CD4-positive, alpha-beta T cell treated with Interleukin-1 beta for 1 hour (primary cell): ENCODE results near the gene ARMC6.
"Not testable (repeated sequence)": the region's sequence is repeated elsewhere in the genome, so short reads cannot be mapped to it uniquely, and the experiment has no call there.

ENCODE experiments used
- DNase-seq, 2 donors: peaks; one replicate each; pipeline ENCODE4 v3.0.0-alpha.2; 2020 to 2022

Gene ARMC6

GRCh38 chr19:19077103-19077502 is 43.7 kb downstream of the ARMC6 start:
- no peak for DNase-seq

DNA sequence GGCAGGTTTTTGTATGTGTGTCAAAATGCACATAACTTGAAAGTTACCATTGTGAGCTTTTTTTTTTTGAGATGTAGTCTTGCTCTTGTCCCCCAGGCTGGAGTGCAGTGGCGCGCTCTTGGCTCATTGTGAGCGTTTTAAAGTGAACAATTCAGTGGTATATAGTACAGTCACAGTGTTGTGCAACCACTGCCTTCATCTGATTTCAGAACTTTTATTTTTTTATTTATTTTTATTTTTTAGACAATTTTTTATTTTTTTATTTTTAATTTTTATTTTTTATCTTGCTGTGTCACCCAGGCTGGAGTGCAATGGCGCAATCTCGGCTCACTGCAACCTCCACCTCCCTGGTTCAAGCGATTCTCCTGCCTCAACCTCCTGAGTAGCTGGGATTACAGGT is 45.4 kb downstream of the ARMC6 start:
- DNase-seq = no peak

GRCh38 chr19:19079571-19079970 is 46.2 kb downstream of the ARMC6 start:
- no peak for DNase-seq

GRCh38 chr19:19081642-19082151 is 48.3 kb downstream of the ARMC6 start:
- DNase-seq = no peak

DNA sequence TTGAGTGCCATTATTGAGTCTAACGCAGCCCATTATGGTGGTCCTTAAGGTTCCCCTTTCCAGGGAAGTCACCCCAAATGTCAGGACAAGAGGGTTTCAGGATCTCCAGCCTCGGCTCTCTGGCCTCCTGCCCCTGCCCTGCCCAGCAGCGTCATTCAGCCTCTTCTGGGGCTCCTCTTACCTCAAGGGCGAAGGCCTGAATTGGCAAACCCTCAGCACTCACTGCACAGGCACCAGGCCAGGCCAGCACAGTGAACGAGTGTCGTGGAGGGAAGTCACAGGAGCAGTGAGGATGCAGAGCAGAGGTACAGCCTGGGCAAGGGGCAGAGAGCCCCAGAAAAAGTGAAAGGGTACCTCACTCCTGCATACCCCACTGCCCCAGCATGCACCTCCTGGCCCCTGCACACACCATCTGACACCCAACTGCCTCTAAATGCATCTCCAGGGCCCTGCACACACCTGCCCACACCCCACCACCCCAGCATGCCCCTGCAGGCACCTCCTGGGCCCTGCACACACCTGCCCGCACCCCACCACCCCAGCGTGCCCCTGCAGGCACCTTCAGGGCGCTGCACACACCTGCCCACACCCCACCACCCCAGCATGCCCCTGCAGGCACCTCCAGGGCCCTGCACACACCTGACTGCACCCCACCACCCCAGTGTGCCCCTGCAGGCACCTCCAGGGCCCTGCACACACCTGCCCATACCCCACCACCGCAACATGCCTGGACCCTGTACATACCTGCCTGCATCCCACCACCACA is 50.2 kb downstream of the ARMC6 start:
- DNase-seq = no peak

GRCh38 chr19:19087676-19088075 is 54.3 kb downstream of the ARMC6 start:
- DNase-seq = no peak

- no peak for DNase-seq
These were observed 61.1 kb downstream of the ARMC6 start for GRCh38 chr19:19094513-19094912.

GRCh38 chr19:19095691-19096090 is 62.3 kb downstream of the ARMC6 start:
- no peak for DNase-seq

DNA sequence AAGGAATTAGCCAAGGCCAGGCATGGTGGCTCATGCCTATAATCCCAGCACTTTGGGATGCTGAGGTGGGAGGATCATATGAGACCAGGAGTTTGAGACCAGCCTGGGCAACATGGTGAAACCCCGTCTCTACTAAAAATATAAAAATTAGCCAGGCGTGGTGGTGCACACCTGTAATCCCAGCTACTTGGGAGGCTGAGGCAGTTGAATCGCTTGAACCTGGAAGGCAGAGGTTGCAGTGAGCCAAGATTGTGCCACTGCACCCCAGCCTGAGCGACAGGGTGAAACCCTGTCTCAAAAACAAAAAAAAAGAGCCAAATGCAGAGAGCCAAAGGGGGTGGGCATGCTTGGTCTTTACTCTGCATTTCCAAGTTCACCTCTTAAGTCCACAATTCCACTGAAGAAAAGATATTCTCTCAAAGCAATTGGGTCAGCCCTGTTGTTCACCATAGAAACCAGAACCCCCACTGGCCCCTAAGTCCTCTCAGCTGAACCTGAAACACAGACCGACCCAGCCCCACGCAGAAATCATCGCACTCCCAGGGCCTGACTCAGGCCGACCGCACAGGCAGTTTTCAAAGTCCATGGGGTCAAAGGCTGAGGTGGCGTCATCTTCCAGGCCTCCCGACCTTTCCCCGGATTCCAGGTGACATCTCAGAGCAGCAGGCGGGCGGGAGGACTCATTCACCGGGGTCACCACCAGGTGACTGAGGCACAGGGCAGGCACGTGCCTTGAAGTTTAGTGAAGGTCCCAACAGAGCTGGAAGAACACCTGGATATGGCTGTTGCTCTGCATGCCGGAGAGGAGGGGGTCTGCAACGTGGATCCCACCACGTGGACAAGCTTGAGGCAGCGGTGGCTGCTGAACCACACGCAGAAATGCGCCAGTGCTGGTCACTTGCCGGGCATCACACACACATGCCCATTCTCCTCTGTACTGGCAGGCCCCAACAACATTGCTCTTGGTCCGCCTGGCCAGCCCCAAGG is 63.5 kb downstream of the ARMC6 start:
- no peak for DNase-seq

DNA sequence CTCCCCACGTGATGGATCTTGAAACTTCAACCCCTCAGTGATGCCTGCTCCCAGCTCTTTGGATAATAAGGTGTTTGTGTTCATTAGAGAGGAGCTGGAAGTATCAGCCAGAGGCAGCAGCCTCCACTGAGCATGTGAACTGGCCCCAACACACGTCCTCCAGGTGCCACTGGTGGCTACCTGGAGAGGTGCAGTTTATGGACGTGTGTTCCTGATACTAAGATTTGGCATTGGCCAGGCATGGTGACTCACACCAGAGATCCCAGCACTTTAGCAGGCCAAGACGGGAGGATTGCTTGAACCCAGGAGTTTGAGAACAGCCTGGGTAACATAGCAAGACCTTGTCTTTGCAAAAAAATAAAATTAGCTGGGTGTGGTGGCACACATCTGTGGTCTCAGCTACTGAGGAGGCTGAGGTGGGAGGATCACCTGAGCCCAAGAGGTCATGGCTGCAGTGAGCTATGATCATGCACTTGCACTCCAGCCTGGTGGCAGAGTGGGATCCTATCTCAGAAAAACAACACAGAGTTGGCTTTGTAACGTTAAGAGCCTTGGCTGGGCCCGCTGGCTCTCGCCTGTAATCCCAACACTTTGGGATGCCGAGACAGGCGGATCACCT is 64.8 kb downstream of the ARMC6 start:
- DNase-seq = no peak

DNA sequence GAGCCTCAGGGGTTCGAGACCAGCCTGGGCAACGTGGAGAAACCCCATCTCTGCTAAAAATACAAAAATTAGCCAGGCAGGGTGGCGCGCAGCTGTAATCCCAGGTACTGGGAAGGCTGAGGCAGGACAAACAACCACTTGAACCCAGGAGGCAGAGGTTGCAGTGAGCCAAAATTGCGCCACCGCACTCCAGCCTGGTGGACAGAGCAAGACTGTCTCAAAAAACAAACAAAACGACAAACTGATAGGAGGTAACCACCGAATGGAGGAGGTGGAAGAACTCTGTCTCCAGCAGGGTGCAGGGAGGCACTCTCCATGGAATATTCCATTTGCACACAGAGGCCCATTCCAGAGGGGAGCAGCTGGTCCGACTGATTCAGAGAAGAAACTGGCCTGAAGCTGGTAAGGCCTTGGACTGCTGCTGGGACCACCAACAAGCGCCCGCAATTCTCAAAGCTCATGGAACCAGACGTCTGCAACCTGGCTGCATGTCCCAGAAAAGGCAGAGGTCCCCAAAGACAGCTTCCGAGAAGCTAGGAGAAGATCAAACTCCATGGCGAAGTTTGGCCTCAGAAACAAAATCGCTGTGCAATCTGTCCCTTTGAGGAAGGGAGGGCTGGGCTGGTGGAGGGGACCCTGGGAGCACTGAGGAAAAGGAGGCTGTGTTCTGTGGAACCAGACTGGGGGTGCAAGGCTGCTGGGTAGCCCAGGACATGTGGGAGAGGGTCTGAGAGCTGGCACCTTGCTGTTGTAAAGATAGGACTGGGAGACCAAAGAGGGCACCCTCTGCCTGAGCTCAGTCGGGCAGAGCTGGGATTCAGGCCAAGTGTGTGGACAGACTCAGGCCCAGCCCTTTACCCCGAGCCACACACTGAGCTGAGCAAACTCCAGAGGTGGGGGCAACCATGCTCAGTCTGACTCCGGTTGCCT is 65.6 kb downstream of the ARMC6 start:
- DNase-seq = no peak

- no peak for DNase-seq
These were observed 68.1 kb downstream of the ARMC6 start for GRCh38 chr19:19101540-19101939.

- DNase-seq = not testable (repeated sequence)
These were observed 69.2 kb downstream of the ARMC6 start for GRCh38 chr19:19102566-19102965.

DNA sequence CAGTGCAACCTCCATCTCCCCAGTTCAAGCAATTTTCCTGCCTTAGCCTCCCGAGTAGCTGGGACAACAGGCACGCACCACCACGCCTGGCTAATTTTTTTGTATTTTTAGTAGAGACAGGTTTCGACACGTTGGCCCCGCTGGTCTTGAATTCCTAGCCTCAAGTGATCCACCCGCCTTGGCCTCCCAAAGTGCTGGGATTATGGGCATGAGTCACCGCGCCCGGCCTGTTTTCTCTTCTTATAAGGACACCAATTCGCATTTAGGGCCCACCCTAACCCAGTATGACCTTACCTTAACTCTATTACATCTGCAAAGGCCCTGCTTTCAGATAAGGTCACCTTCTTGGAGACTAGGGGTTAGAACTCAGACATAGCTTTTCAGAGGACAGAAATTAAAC is 69.8 kb downstream of the ARMC6 start:
- no peak for DNase-seq

GRCh38 chr19:19105365-19106055 is 72.1 kb downstream of the ARMC6 start:
- DNase-seq = no peak

- DNase-seq = no peak
These were observed 72.7 kb downstream of the ARMC6 start for GRCh38 chr19:19106056-19106551.

DNA sequence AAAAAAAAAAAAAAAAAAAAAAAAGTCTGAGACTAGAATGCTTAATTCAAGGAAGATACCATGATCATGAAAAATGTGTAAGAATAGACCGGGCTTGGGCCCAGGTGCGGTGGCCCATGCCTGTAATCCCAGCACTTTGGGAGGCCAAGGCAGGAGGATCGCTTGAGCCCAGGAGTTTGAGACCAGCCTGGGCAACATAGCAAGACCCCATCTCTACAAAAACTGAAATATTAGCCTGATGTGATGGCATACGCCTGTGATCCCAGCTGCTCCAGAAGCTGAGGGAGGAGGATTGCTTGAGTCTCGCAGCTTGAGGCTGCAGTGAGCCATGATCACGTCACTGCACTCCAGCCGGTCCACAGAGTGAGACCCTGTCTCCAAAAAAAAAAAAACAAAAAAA is 73.5 kb downstream of the ARMC6 start:
- not testable (repeated sequence) for DNase-seq

DNA sequence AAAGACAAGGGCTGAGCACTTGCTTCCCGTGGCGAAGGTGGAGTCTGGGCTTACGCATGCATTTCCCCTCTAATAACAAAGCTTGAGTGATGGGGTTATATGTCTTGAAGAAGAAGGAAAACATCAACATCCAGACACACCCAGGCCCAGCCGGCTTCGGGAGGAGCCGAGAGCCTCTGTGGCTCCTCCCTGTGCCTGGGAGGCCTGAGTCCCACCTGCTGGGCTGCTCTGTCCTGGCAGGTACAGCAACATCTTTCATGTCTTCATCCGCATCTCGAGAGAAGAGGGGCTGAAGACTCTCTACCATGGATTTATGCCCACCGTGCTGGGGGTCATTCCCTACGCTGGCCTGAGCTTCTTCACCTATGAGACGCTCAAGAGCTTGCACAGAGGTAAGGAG is 74.3 kb downstream of the ARMC6 start:
- no peak for DNase-seq
